Measurements from ENCODE around the gene TAF6. TPM values are rescaled to one million over a fixed set of nuclear protein-coding genes. Genes with fewer than 3 reads are reported as not detected.
A peak's percentile ranks its signal among the peaks of the same experiment; 100 is the strongest.

Gene TAF6
- total RNA-seq (10 to 100 TPM; 25.3 to 26.7 TPM), polyA plus RNA-seq (ENCODE audit: insufficient read length in 2 of 2) (10 to 100 TPM; 61.9 to 73.2 TPM)
- long read RNA-seq, donor 1, transcript TAF6-211 (15 exons, 2,464 nt): major isoform, 7 of 11 reads
- long read RNA-seq, donor 1, partial matches to known transcripts: 0 of 11 reads
- long read RNA-seq, donor 1, other reads (novel, unspliced or antisense): 0 of 11 reads
- long read RNA-seq, donor 2, partial matches to known transcripts: 0 of 1 reads
- long read RNA-seq, donor 2, other reads (novel, unspliced or antisense): 0 of 1 reads
- long read RNA-seq, donor 3, partial matches to known transcripts: 0 of 3 reads
- long read RNA-seq, donor 3, other reads (novel, unspliced or antisense): 0 of 3 reads
- long read RNA-seq, donor 4, partial matches to known transcripts: 0 of 7 reads
- long read RNA-seq, donor 4, other reads (novel, unspliced or antisense): 0 of 7 reads

DNA sequence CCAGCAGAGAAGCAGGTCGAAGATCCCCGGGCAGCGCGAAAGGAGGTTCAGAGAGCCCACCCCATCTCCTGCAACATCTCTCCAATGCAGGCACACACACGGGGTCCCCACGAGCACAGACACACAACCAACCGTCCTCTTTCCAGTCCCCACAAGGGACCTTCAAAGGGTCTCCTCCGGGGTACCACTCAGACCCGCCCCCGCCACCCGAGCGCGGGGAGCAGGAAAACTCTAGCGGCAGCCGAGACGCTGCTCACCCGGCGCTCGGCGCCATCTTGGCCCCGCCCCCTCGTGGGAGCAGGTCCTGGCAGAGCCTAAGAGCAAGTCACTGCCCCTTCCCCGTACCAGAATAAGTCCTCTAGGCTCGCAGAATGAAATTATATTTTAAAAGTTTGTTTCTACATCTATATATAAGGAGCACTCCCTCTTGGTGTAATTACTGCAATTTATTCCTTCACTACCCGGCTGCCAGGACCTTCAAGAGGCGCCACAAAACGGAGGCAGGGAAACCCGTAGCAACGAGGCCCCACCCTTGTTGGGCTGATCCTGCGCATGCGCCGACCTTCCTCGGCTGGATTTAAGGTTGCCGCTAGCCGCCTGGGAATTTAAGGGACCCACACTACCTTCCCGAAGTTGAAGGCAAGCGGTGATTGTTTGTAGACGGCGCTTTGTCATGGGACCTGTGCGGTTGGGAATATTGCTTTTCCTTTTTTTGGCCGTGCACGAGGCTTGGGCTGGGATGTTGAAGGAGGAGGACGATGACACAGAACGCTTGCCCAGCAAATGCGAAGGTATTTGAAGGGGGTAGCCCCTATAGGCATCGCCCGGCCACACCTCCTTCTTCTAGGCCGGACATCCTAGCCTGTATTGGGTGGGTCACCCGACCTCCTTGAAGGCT, at the start of gene TAF6, which contains the start of gene CNPY4:
TAF6 (minus strand) TSS at position 287 of the 898 bp plus-strand sequence. CDS start 5,149 bp downstream, outside the sequence.
CNPY4 (plus strand) TSS at position 563 of the 898 bp plus-strand sequence; CDS start at position 674, 111 bp downstream.
- Histone ChIP-seq H3K36me3 (ENCODE audit: control insufficient read depth, insufficient read depth, low read length) (peaks cover 34% of the 10 kb centered on the region), H3K4me1 (ENCODE audit: control insufficient read depth, insufficient read depth, low read length) (peaks cover 17% of the 10 kb centered on the region), H3K27ac (ENCODE audit: low read depth, low read length) (peak within 1 kb of the TSS; percentile 95), H3K9me3 (ENCODE audit: control insufficient read depth, insufficient read depth, low read length) (no peaks in the 10 kb centered on the region), H3K4me3 (ENCODE audit: low read depth, low read length) (peak within 1 kb of the TSS; percentile 96), H3K27me3 (ENCODE audit: control insufficient read depth, insufficient read depth, low read length) (no peaks in the 10 kb centered on the region)
- peak; percentile 92 to 99 (median 94) for DNase-seq (ENCODE audit: low read depth in 4 of 6, low spot score in 6 of 6)
- under 1% methylated on average over 39 of the region's 49 CpGs for whole genome bisulfite sequencing (ENCODE audit: insufficient coverage)

- 3% methylated on average over 10 of the region's 11 CpGs for WGBS (ENCODE audit: insufficient coverage)
Measured at GRCh38 chr7:100167912-100168323, 48.8 kb upstream of the TAF6 start.

DNA sequence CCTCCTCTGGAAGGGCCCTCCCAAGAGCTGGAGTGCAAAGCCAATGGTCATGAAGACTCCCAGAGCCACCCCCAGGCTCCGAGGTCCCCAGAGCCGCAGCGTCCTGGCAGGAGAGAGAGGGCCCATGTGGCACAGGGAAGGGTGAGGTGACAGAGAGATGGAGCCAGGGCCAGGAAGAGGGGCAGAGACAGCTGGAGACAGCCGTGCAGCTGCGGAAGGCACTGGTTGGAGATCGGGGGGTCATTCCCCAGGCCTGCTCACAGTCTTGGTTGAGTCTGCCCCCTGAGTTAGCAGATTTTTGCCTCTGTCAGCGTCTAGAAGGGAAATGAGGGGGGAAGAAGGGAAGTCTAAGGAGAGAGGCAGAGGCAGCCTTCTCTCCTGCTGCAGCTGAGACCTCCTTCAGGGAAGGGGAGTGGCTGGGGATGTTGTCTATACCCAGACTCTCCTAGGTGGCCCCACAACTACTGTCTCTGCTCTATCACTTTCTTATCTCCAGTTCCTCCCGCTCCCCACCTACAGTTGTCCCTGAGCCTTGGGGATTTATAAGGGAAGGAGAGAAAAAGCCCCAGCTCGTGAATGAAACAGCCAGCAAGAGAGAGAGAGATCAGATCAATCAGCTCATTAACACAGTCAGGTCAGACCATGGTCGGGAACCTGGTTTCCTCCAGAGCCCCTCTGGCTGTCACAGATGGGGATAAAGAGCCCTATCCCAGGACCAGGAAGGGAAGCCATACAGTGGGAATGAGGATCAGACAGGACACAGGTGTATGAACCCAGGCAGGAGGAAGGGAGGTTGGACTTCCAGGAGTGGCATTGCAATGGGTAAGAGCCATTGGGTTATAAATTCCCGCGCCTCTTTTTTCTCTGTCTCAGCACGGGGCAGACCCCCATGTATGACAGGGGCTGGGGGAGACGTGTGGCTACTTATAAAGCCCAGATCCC, 48.1 kb upstream of the TAF6 start:
- Histone ChIP-seq H3K9me3 (ENCODE audit: control insufficient read depth, insufficient read depth, low read length) (no peaks in the 10 kb centered on the region), H3K4me3 (ENCODE audit: low read depth, low read length) (peak overlapping the region; percentile 54), H3K27me3 (ENCODE audit: control insufficient read depth, insufficient read depth, low read length) (peaks cover 16% of the 10 kb centered on the region), H3K27ac (ENCODE audit: low read depth, low read length) (no peak overlapping the region), H3K36me3 (ENCODE audit: control insufficient read depth, insufficient read depth, low read length) (peaks cover 8% of the 10 kb centered on the region), H3K4me1 (ENCODE audit: control insufficient read depth, insufficient read depth, low read length) (peaks cover 55% of the 10 kb centered on the region)
- 33% methylated on average over 8 of the region's 14 CpGs for WGBS (ENCODE audit: insufficient coverage)
- no peak for DNase-seq (ENCODE audit: low read depth in 4 of 6, low spot score in 6 of 6)

More at GRCh38 chr7:100167912-100168323, 48.8 kb upstream of the TAF6 start:
- H3K27ac ChIP-seq (ENCODE audit: low read depth, low read length): peak overlapping the region; percentile 50
- H3K36me3 ChIP-seq (ENCODE audit: control insufficient read depth, insufficient read depth, low read length): peaks cover 8% of the 10 kb centered on the region
- peak overlapping the region; percentile 54 for H3K4me3 ChIP-seq (ENCODE audit: low read depth, low read length)
- DNase-seq (ENCODE audit: low read depth in 4 of 6, low spot score in 6 of 6): no peak
- H3K27me3 ChIP-seq (ENCODE audit: control insufficient read depth, insufficient read depth, low read length): peaks cover 16% of the 10 kb centered on the region
- H3K9me3 ChIP-seq (ENCODE audit: control insufficient read depth, insufficient read depth, low read length): no peaks in the 10 kb centered on the region
- peaks cover 55% of the 10 kb centered on the region for H3K4me1 ChIP-seq (ENCODE audit: control insufficient read depth, insufficient read depth, low read length)

DNA sequence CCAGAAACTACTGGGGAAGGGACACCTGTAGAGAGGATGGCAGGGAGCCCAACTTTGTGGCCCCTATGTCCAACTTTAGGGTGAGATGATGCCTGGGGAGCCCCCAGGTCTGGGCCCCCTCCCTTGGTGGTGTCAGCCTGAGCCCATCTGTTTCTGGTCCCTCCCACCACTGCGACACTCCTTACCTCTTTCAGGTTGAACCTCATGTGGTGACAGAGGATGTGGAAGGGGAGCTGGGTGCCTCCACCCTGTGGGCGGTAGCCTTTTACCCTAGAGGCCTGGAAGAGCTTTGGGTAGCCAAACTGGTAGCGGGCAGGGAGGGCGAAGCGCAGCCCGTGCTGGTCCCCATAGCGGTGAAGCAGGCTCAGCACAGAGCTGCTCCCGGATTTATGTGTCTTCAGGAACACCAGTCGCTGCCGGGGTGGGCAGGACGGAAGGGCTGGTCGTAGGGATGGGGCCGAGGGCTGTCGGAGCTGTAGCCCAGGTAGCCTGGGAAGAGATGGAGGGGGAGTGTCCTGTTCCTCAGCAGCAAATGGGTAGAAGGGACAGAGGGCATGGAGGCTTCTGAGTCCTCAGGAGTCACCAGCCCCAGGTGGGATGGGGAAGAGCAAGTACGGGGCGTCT, 47.3 kb upstream of the TAF6 start:
- Histone ChIP-seq H3K27ac (ENCODE audit: low read depth, low read length) (no peak overlapping the region), H3K4me3 (ENCODE audit: low read depth, low read length) (no peak overlapping the region)

DNA sequence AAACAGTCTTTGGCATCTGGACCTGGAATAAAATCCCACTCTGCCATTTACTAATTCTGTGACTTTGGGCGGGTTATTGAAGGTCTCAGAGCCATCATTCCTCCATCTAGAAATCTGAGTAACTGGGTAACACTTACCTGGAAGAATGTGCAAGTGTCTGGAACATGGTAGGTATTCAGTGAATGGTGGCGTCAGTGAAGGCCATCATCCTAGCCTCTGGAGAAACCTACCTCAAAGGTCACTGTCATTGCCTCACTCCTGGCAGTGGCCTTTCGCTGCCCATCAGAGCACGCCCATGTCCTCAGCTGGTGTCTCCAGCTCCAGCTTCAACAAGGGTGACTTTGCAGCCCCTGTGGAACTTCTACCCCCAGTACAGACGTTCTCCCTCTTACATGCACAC, 44.7 kb upstream of the TAF6 start:
- WGBS (ENCODE audit: insufficient coverage): 90% methylated on average over 4 of the region's 5 CpGs
- DNase-seq (ENCODE audit: low read depth in 4 of 6, low spot score in 6 of 6): no peak
- Histone ChIP-seq H3K4me1 (ENCODE audit: control insufficient read depth, insufficient read depth, low read length) (peaks cover 35% of the 10 kb centered on the region), H3K36me3 (ENCODE audit: control insufficient read depth, insufficient read depth, low read length) (peaks cover 3% of the 10 kb centered on the region), H3K4me3 (ENCODE audit: low read depth, low read length) (no peak overlapping the region), H3K27me3 (ENCODE audit: control insufficient read depth, insufficient read depth, low read length) (peaks cover 14% of the 10 kb centered on the region), H3K9me3 (ENCODE audit: control insufficient read depth, insufficient read depth, low read length) (no peaks in the 10 kb centered on the region), H3K27ac (ENCODE audit: low read depth, low read length) (no peak overlapping the region)

More for the DNA sequence above, 47.3 kb upstream of the TAF6 start:
- peaks cover 52% of the 10 kb centered on the region for H3K4me1 ChIP-seq (ENCODE audit: control insufficient read depth, insufficient read depth, low read length)
- peaks cover 16% of the 10 kb centered on the region for H3K27me3 ChIP-seq (ENCODE audit: control insufficient read depth, insufficient read depth, low read length)
- 54% methylated on average over 13 of the region's 16 CpGs for WGBS (ENCODE audit: insufficient coverage)
- DNase-seq (ENCODE audit: low read depth in 4 of 6, low spot score in 6 of 6): no peak
- H3K9me3 ChIP-seq (ENCODE audit: control insufficient read depth, insufficient read depth, low read length): no peaks in the 10 kb centered on the region
- H3K36me3 ChIP-seq (ENCODE audit: control insufficient read depth, insufficient read depth, low read length): peaks cover 8% of the 10 kb centered on the region

GRCh38 chr7:100163006-100163531, 43.9 kb upstream of the TAF6 start:
- Histone ChIP-seq H3K9me3 (ENCODE audit: control insufficient read depth, insufficient read depth, low read length) (no peaks in the 10 kb centered on the region), H3K27me3 (ENCODE audit: control insufficient read depth, insufficient read depth, low read length) (peaks cover 12% of the 10 kb centered on the region), H3K36me3 (ENCODE audit: control insufficient read depth, insufficient read depth, low read length) (peaks cover 3% of the 10 kb centered on the region), H3K4me1 (ENCODE audit: control insufficient read depth, insufficient read depth, low read length) (peaks cover 29% of the 10 kb centered on the region), H3K4me3 (ENCODE audit: low read depth, low read length) (no peak overlapping the region), H3K27ac (ENCODE audit: low read depth, low read length) (no peak overlapping the region)
- no peak for DNase-seq (ENCODE audit: low read depth in 4 of 6, low spot score in 6 of 6)
- WGBS (ENCODE audit: insufficient coverage): 76% methylated on average over 5 of the region's 6 CpGs

DNA sequence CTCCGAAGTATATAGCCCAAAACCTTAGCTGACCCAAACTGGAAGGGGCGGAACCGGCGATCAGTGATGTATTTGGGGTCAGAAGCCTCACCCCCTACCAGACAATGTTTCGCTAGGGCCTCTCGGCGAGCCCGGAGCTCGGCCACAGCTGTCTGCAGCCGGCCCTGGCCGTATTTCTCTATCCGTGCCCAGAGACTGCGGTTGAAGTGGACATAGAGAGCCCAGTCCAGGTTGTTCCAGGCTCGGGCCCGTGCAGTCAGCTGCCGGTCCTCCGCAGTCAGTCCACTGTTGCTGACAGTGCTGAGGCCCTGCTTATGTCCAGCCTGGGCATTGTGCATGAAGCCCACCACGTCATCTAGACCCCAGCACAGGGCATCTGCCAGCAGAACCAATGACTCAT, 40.9 kb upstream of the TAF6 start:
- no peak overlapping the region for H3K27ac ChIP-seq (ENCODE audit: low read depth, low read length)
- peaks cover 29% of the 10 kb centered on the region for H3K4me1 ChIP-seq (ENCODE audit: control insufficient read depth, insufficient read depth, low read length)
- no peaks in the 10 kb centered on the region for H3K27me3 ChIP-seq (ENCODE audit: control insufficient read depth, insufficient read depth, low read length)
- H3K9me3 ChIP-seq (ENCODE audit: control insufficient read depth, insufficient read depth, low read length): no peaks in the 10 kb centered on the region
- peaks cover 27% of the 10 kb centered on the region for H3K36me3 ChIP-seq (ENCODE audit: control insufficient read depth, insufficient read depth, low read length)
- WGBS (ENCODE audit: insufficient coverage): 93% methylated on average over 17 of the region's 18 CpGs
- no peak overlapping the region for H3K4me3 ChIP-seq (ENCODE audit: low read depth, low read length)
- no peak for DNase-seq (ENCODE audit: low read depth in 4 of 6, low spot score in 6 of 6)

GRCh38 chr7:100159099-100159623, 40.0 kb upstream of the TAF6 start:
- no CpG with 5 or more reads among the region's 7 CpGs for WGBS (ENCODE audit: insufficient coverage)
- H3K9me3 ChIP-seq (ENCODE audit: control insufficient read depth, insufficient read depth, low read length): no peaks in the 10 kb centered on the region
- H3K4me3 ChIP-seq (ENCODE audit: low read depth, low read length): peak overlapping the region; percentile 66
- H3K4me1 ChIP-seq (ENCODE audit: control insufficient read depth, insufficient read depth, low read length): peaks cover 29% of the 10 kb centered on the region
- H3K36me3 ChIP-seq (ENCODE audit: control insufficient read depth, insufficient read depth, low read length): peaks cover 34% of the 10 kb centered on the region
- H3K27me3 ChIP-seq (ENCODE audit: control insufficient read depth, insufficient read depth, low read length): no peaks in the 10 kb centered on the region
- DNase-seq (ENCODE audit: low read depth in 4 of 6, low spot score in 6 of 6): no peak
- peak overlapping the region; percentile 88 for H3K27ac ChIP-seq (ENCODE audit: low read depth, low read length)
